ENCODE measurements around the gene PACSIN2. TPM values are rescaled to one million over a fixed set of nuclear protein-coding genes. Genes with fewer than 3 reads are reported as not detected.

The PACSIN2 gene
- total and polyA plus RNA-seq, 2 of the 13 experiments (the other 11 are each of a cell fraction or from before 2014, with no cell fraction given), result 54.1 to 68.8 TPM

GRCh38 chr22:42915980-42916765 is 98.8 kb downstream of the PACSIN2 start (continued):
- no peak for TF ChIP-seq MNT (IDR thresholded peaks at IDR 0.05)
- TF ChIP-seq HNF4A (CRISPR knock-in tag; IDR thresholded peaks at IDR 0.05), result peak; percentile 20; the same call in 1 of the 2 replicates
- TF ChIP-seq ARID4A (CRISPR knock-in tag; IDR thresholded peaks at IDR 0.05; ENCODE audit: borderline replicate concordance), result peak; percentile 40; the same call in 1 of the 2 replicates
- TF ChIP-seq FOSL2 (CRISPR knock-in tag; IDR thresholded peaks at IDR 0.05), result 0 out of 2 replicates have a peak, but pooled peaks have one; percentile 11
- no peak for TF ChIP-seq SOX6 (IDR thresholded peaks at IDR 0.05)
- 0 out of 2 replicates have a peak, but pooled peaks have one; percentile 26 for TF ChIP-seq SOX6 (CRISPR knock-in tag; IDR thresholded peaks at IDR 0.05)
- TF ChIP-seq PITX1 (CRISPR knock-in tag; IDR thresholded peaks at IDR 0.05), result peak; percentile 33; the same call in 1 of the 2 replicates
- TF ChIP-seq MAX (IDR thresholded peaks at IDR 0.05), result peak; percentile 52
- 0 out of 2 replicates have a peak, but pooled peaks have one; percentile 15 for TF ChIP-seq IRF2 (CRISPR knock-in tag; IDR thresholded peaks at IDR 0.05)
- TF ChIP-seq UBTF (CRISPR knock-in tag; IDR thresholded peaks at IDR 0.05), result peak; percentile 38; the same call in 1 of the 2 replicates
- TF ChIP-seq SNAPC2 (CRISPR knock-in tag; IDR thresholded peaks at IDR 0.05), result no peak
- no peak for TF ChIP-seq ZNF224 (CRISPR knock-in tag; IDR thresholded peaks at IDR 0.05)
- TF ChIP-seq SNAPC5 (CRISPR knock-in tag; IDR thresholded peaks at IDR 0.05; ENCODE audit: borderline replicate concordance), result no peak
- no peak for TF ChIP-seq RORA (CRISPR knock-in tag; IDR thresholded peaks at IDR 0.05)
- TF ChIP-seq PRMT3 (CRISPR knock-in tag; IDR thresholded peaks at IDR 0.05; ENCODE audit: borderline replicate concordance, low read depth), result no peak
- TF ChIP-seq ZNF263 (CRISPR knock-in tag; IDR thresholded peaks at IDR 0.05), result peak; percentile 62
- peak; percentile 26; the same call in 1 of the 2 replicates for TF ChIP-seq SAP130 (CRISPR knock-in tag; IDR thresholded peaks at IDR 0.05; ENCODE audit: low read depth)
- no peak for TF ChIP-seq SP1 (IDR thresholded peaks at IDR 0.05)
- TF ChIP-seq SP1 (CRISPR knock-in tag; IDR thresholded peaks at IDR 0.05), result no peak
